ENCODE results near the gene RTL1.

RTL1 gene

GRCh38 chr14:100881211-100882025, 22.1 kb downstream of the RTL1 start:
- DNase-seq: no peak

- DNase-seq: no peak
These were observed 23.0 kb downstream of the RTL1 start for GRCh38 chr14:100880271-100881101.

DNA sequence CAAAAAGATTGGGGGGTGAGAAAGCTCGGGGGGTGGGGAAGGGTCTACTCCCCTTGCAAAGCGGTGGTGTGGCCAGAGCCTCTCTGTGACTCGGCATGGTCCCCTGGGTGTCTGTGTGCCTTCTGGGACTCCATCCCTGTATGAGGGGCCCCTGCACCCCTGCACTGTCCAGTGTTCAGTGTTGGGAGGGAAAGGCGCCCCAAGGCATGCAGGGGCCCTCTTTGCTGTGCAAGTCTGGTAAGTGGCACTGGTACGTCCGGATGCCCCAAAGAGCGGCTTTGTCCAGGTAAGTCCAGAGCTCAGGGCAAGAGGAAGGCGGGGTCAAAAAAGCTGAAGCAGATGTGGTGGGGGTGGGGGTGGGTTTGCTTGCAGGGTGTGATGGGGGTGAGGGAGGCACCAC, 23.7 kb downstream of the RTL1 start:
- no peak for DNase-seq

DNA sequence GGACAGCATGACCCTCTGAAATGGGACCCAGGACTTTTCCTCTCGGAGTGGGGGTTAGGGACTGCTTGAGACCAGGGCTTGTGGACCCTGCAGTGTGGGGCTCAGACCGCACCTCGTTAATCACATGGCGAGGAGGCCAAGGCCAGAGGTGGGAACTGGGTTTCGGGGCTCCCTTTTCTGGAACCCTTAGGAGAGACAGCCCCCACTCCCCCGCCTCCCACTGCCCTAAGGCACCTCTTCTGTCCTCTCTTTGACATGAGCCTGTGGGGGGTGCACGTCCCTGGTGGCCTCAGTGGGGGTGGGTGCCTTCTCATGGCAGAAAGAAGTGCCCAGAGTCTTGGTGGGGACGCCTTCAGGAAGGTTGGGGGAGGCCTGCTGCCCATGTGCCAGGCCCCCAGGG, 24.3 kb downstream of the RTL1 start:
- DNase-seq: no peak

GRCh38 chr14:100878271-100879146, 25.0 kb downstream of the RTL1 start:
- DNase-seq: no peak

DNA sequence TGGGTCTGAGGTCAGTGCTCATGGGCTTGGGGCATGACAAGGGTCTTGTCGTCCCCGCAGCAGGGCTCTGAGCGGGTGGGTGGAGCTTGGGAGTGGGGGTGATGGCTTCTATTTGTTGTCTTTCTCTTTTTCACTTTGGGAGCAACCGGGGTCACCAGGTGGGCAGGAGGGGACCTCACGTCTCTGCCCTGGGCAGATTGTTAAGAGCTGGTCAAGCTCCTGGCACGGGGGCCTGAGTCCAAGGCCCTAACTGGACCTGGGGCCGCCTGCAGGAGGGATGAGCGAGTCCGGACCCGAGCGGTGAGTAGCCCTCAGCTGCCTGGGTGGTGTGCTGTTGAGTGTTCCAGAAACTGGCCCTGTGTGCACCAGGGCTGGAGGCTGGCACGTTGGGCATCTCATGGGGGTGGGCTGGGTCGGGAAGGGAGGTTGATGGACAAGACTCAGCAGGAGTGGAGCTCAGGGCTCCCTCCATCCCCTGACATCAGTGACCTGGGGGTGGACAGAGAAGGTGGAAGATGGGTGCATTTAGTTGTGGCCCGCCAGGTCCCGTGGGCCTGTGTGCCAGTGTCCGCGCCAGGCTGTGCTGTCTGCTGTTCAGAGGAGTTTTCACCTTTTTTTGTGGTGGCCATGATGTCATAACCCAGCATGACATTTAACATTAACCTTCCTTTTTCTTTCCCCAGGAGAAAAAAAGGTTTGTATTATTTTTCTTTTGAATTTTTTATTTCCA, 27.5 kb downstream of the RTL1 start:
- no peak for DNase-seq

GRCh38 chr14:100875126-100875525, 28.4 kb downstream of the RTL1 start:
- DNase-seq: no peak

DNA sequence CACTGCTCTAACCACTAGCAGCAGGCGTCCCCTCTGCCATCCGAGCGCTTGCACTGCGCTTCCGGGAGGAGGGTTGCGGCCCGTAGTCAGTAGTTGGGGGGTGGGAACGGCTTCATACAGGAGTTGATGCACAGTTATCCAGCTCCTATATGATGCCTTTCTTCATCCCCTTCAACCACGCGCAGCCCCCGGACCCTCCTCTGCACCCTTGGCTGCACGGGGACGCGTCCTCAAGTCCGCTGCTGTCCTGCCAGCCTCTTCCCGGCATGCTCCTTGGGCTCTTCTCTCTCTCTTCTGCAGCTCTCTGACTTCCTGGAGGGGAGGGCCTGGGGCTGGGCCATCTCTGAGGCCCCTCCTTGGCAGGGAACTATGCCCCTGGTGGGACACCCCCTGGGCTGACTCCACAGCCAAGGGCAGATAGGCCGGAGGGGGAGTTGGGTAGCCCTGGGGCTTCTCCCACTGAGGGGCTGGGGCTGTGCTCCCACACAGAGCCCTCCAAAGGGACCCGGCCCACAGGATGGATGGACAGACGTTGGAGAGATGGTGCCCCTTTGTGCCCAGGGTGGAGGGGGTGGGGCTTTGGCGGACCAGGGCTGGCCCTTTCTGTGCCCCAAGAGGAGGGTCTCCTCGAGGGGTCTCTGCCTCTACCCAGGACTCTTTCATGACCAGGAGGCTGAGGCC, 29.0 kb downstream of the RTL1 start:
- DNase-seq: no peak

GRCh38 chr14:100874051-100874410, 29.5 kb downstream of the RTL1 start:
- no peak for DNase-seq

DNA sequence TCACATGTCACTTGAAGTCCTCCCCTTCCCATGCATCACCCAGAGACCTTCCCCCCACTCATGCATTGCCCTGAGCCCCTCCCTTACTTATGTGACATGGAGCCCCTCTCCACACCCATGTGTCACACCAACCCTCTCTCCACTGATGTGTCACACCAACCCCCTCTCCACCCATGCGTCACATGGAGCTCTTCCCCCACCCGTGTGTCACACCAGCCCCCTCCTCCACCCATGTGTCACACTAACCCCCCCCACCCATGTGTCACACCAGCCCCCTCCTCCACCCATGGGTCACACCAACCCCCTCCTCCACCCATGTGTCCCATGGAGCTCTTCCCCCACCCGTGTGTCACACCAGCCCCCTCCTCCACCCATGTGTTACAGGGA, 30.4 kb downstream of the RTL1 start:
- DNase-seq: no peak

DNA sequence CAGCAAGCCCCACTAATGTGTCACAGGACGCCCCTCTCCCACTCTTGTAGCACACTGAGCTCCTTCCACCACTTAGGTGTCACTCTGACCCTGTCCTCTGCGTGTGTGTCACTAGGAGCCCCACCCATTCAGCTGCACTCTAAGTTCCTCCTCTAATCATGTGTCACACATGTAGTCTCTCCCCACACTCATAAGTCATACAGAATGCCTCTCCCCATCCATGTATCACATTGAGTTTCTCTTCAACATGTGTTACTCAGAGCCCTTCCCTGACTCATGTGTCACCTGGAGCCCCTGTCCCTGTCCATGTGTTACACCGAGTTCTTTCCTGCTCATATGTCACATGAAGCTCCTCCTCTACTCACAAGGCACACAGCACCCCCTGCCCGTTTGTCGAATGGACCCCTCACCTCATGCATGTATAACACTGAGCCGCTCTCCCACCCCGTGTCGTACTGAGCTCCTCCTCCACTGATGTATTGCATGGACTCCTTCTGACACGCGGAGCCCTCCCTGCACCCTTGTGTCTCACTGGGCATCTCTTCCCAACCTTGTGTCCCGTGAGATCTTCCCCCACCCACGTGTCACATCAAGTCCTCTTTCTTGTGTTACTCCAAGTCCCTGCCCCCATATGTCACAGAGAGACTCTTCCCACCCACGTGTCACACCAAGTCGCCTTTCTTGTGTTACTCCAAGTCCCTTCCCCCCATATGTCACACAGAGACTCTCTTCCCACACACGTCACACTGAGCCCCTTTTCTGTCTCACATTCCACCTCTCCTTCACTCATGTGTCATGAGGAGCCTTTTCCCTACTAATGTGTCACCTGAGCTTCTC, 31.0 kb downstream of the RTL1 start:
- DNase-seq: no peak

DNA sequence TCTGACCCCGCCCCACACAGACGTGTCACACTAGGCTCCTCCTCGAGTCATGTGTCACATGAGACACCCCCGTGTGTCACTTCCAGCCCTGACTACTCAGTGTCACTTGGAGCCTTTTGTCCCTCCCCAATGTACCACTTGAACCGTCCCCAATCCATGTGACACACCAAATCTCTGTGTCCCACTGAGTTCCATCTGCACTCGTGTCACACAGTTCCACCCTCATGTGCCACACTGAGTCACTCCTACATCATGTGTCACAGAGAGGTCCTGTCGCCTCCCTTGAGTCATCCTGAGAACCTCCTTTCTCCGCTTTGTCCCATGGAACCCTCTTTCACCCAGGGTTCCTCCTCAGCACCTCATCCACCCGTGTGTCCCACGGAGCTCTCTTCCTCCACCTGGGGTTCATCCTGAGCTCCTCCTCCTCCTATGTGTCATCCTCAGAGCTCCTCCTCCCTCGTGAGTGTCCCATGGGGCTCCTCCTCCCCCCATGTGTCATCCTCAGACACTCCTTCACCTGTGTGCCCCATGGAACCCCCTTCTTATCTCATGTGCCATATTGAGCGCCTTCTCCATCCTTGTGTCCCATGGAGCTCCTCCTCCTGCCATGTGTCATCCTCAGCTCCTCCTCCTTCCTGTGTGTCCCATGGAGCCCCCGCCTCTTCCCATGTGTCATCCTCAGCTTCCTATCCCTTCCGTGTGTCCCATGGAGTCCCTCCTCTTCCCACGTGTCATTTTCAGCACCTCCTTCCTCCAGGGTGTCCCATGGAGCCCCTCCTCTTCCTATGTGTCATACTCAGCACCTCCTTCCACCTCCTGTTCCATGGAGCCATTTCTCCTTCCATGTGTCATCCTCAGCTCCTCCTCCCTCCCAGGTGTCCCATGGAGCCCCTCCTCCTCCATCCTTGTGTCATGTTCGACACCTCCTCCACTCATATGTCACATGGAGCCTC, 32.0 kb downstream of the RTL1 start:
- DNase-seq: no peak

- DNase-seq: no peak
These were observed 34.7 kb downstream of the RTL1 start for GRCh38 chr14:100868621-100869370.

- no peak for DNase-seq
These were observed 35.7 kb downstream of the RTL1 start for GRCh38 chr14:100867631-100868315.

- DNase-seq: no peak
These were observed 36.6 kb downstream of the RTL1 start for GRCh38 chr14:100866666-100867630.

DNA sequence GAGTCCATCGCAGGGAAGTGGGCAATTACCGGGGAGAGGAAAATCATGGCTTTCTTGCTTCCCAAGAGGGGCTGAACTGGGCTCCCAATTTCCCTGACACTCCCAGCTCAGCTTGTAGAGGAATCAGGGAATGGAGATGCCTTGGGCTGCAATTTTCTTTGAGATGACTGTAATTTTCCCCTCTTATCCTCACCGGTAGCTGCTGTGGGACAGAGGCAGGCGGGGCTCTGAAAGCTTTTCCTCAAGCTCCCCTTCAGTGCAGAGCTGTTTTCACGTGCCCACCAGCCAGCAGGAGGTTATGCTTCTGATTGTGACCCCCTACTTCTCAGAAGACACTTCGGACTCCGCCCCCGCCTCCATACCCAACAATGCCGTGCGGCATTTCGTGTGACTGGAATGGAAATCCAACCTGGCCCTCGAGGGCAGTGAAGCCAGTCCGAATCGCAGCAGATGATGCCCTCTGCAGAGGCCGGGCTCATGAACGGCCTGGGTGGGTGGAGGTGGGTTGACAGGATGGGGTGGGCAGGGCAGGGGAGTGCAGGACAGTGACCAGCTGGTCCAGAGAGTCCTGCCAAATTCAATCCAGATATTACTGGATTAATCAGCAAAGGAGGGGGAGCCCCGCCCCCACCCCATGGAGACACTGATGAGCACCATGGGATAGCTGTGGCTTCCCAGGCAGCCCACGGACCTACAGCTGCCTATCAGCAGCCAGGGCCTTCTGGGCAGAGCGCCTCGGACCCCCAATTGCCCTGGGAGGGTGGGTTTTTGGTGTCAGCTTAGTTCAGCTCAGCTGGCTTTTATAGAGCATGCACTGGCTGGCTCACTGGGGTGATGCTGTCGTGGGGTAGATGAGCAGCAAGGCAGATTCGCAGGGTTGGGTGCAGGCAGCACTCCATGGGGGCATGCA, 37.6 kb downstream of the RTL1 start:
- no peak for DNase-seq

All from SHP77 (cell line).